ENCODE data around the gene CENPE.
"Not testable (repeated sequence)": the region's sequence is repeated elsewhere in the genome, so short reads cannot be mapped to it uniquely, and the experiment has no call there.

CENPE gene, protein sequence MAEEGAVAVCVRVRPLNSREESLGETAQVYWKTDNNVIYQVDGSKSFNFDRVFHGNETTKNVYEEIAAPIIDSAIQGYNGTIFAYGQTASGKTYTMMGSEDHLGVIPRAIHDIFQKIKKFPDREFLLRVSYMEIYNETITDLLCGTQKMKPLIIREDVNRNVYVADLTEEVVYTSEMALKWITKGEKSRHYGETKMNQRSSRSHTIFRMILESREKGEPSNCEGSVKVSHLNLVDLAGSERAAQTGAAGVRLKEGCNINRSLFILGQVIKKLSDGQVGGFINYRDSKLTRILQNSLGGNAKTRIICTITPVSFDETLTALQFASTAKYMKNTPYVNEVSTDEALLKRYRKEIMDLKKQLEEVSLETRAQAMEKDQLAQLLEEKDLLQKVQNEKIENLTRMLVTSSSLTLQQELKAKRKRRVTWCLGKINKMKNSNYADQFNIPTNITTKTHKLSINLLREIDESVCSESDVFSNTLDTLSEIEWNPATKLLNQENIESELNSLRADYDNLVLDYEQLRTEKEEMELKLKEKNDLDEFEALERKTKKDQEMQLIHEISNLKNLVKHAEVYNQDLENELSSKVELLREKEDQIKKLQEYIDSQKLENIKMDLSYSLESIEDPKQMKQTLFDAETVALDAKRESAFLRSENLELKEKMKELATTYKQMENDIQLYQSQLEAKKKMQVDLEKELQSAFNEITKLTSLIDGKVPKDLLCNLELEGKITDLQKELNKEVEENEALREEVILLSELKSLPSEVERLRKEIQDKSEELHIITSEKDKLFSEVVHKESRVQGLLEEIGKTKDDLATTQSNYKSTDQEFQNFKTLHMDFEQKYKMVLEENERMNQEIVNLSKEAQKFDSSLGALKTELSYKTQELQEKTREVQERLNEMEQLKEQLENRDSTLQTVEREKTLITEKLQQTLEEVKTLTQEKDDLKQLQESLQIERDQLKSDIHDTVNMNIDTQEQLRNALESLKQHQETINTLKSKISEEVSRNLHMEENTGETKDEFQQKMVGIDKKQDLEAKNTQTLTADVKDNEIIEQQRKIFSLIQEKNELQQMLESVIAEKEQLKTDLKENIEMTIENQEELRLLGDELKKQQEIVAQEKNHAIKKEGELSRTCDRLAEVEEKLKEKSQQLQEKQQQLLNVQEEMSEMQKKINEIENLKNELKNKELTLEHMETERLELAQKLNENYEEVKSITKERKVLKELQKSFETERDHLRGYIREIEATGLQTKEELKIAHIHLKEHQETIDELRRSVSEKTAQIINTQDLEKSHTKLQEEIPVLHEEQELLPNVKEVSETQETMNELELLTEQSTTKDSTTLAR (N-terminal part only)

DNA sequence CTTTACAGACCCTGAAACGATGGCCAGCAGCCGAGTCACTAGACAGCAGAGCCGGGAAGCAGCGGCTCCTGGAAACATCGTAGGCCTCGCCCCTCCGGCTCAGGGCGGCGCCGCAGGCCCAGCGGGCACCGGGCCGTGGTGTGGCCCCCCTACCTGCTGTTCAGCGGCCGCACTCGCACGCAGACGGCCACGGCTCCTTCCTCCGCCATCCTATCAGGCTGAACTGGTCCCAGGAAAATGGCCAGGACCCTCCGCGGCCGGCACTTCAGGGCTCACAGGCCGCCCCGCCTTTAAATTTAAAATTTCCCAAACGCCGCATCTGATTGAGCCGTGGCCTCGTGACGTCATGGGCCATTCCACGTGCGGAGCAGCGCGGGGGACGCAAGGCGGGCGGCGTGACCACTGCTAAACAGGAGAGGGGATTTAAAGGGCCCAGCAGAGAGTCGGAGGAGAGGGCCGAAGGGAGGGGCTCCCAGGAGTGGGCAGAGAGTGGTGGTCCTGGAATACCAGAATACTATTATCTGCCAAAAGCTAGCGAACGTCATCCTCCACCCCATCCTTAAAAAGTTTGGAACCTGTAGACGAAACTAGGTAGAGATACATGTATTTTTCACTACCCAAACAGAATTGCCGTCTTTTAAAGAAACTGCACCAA, at the start of gene CENPE:
Gene CENPE (minus strand): TSS at position 233 of the 655 bp plus-strand sequence. CDS start 24 bp downstream, at position 209.
- DNase-seq, result peak; percentile 83

DNA sequence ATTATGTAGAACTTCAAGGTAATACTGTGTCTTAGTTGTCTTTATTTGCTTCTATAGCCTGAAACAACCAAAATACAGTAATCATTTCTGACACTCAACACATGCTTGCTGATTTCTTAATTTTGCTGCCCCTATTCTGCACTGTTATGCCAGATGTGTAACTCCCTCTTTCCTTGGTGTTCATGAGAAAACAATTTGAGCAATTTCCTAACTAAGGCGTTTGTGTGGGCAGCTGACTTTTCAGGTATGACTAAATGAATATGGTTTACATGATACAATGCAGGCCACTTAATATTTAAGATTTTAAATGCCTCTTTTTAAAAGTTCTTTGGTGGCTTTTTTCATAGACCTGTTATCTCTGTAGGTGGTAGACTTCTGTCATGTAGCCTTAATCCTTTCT, 46.1 kb upstream of the CENPE start:
- no peak for DNase-seq

DNA sequence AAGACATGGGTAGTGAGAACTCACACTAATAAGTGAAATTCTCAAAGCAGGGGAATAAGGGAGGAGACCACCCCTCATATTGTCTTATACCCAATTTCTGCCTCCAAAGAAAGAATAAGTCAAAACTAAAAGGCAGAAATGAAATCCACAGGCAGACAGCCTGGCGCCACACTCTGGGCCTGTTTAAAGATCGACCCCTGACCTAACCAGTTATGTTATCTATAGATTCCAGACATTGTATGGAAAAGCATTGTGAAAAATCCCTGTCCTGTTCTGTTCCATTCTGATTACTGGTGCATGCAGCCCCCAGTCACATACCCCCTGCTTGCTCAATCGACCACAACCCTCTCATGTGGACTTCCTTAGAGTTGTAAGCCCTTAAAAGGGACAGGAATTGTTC, 32.8 kb upstream of the CENPE start:
- not testable (repeated sequence) for DNase-seq

- DNase-seq, result not testable (repeated sequence)
Measured at GRCh38 chr4:103223556-103223955, 25.4 kb upstream of the CENPE start.

- DNase-seq, result no peak
Measured at GRCh38 chr4:103207673-103208072, 9.5 kb upstream of the CENPE start.

- no peak for DNase-seq
Measured at GRCh38 chr4:103204111-103204510, 6.0 kb upstream of the CENPE start.

DNA sequence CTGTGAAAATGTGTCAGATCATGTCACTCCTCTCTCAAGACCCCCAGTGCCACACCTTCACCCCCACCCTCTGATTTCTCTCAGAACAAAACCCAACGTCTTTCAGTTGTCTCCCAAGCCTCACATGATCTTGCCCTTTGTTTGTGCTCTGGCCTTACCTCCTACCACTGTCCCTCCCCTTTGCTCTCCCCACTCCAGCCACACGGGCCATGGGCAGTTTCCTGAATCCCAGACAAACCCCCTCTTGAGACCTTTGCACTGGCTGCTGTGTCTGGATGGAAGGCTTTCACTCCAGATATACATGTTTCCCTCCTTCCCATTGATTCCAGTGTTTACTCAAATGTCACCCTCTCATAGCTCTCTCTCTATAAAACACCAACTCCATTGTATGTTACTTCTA, 3.6 kb upstream of the CENPE start:
- no peak for DNase-seq

DNA sequence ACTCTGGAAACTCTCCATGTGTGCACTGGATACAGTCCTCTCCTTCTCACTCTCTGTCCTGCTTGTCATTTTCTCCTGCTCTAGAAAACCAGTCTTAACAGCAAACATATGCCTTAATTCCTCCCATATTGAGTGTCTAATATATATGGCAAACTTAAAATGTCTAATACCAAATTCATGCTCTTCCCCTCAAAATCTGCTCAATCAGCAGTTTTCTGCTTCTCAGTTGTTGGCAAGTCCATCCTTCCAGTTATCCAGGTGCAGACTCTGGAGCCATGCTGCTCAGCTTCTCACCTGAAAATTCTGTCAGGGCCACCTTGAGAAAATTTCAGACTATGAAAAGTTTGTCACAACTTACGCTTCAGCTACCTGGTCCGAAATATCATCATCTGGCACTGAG, 3.1 kb upstream of the CENPE start:
- no peak for DNase-seq

GRCh38 chr4:103199009-103199408, 866 bp upstream of the CENPE start:
- no peak for DNase-seq

GRCh38 chr4:103197765-103198110, 405 bp downstream of the CENPE start:
- DNase-seq, result no peak

GRCh38 chr4:103193457-103193856, 4.7 kb downstream of the CENPE start:
- no peak for DNase-seq

- no peak for DNase-seq
Measured at GRCh38 chr4:103171006-103171405, 27.1 kb downstream of the CENPE start.

DNA sequence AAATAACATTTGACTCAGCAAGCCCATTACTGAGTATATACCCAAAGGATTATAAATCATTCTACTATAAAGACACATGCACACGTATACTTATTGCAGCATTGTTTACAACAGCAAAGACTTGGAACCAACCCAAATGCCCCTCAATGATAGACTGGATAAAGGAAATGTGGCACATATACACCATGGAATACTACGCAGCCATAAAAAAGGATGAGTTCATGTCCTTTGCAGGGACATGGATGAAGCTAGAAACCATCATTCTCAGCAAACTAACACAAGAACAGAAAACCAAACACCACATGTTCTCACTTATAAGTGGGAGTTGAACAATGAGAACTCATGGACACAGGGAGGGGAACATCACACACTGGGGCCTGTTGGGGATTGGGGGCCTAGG, 28.4 kb downstream of the CENPE start:
- DNase-seq, result not testable (repeated sequence)

DNA sequence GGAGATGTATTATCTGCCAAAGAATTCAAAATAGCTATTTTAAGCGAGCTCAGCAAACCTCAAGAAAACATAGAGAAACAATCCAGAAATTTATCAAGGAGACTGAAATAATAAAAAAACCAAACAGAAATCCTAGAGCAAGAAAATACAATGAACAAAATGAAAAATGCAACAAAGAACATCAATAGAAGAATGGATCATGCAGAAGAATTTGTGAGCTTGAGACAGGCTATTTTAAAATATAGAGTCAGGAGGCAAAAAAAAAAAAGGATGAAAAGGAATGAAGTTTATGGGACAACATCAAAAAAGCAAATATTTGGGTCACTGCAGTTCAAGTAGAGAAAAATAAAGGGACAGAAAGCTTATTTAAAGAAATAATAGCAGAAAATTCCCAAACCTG, 29.1 kb downstream of the CENPE start:
- no peak for DNase-seq

DNA sequence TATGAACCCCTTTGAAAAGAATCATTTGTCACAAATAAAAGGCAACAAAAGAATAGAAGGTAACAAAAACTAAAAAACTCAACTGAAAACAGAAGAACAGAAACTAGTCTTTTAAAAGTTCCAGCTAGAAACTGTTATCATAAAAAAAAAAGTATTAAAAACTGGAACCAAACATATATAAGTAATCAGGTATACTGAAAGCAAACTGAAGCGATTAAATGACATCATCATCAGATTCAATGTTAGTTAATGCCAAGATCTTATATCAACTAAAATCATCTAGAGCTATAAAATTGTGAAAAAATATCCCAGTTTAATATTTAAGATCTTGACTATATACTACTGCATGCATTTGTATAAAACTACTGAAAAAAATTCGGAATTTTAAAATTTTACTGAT, 36.0 kb downstream of the CENPE start:
- DNase-seq, result no peak

DNA sequence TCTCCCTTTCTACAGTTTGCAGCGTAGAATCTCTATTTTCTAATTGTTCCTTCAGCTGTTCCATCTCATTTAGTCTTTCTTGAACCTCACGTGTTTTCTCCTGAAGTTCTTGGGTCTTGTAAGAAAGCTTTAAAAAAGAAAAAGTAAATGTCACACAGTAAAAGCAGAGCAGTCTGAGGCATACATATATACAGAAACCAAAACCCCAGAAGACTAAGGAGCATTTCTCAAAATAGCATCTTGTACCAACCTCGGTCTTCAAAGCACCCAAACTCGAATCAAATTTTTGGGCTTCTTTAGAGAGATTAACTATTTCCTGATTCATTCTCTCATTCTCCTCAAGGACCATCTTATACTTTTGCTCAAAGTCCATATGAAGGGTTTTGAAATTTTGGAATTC, 39.4 kb downstream of the CENPE start:
- no peak for DNase-seq

DNA sequence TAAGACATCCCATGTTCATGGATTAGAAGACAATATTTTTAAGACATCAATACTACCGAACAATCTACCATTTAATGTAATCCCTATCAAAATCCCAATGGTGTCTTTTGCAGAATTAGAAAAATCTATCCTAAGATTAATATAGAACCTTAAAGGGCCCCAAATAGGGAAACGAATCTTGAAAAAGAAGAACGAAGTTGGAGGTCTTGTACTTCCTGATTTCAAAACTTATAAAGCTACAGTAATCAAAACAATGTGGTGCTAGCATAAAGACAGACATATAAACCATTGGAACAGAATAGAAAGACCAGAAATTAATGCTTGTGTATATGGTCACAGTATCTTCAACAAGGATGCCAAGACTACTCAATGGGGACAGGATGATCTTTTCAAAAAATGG, 42.0 kb downstream of the CENPE start:
- no peak for DNase-seq

DNA sequence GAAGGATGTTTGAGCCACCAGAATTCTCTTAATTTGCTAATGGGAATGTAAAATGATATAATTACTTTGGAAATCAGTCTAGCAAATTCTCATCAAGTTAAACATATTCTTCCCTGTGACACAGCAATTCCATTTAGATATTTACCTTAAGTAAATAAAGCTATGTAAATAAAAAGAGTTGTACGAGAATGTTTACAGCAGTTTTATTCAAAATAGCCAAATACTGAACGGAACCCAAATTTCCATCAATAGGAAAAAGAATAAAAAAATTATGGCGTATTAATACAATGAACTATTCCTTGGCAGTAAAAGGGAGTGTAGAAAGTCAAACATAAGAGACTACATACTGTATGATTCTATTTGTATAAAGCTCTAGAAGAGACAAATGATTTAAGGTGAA, 45.8 kb downstream of the CENPE start:
- DNase-seq, result no peak

- no peak for DNase-seq
Measured at GRCh38 chr4:103150677-103151076, 47.5 kb downstream of the CENPE start.

DNA sequence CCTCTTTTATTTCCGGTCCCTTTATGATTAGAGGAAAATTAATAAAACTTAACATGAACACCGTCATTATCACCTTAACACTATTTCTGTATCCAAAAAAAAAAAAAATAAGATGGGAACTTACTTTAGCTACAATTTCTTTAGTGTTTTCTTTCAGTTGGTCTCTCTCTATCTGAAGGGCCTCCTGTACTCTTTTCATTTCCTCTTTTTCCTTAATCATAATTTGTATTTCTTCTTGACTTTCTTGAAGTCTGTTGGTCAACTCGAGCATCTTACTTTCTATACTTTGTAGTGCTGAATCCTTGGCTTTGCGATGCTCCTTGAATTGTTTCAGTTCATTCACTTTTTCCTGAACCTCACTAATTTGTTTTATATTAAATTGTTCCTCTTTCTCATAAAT, 53.2 kb downstream of the CENPE start:
- no peak for DNase-seq

- DNase-seq, result no peak
Measured at GRCh38 chr4:103137446-103137827, 60.7 kb downstream of the CENPE start.

- DNase-seq, result no peak
Measured at GRCh38 chr4:103136671-103137445, 61.3 kb downstream of the CENPE start.
